Endothelial cell of umbilical vein (primary cell): ENCODE measurements around the gene UTS2R. TPM values are rescaled to one million over a fixed set of nuclear protein-coding genes. Genes with fewer than 3 reads are reported as not detected.

ENCODE experiments used
- BruUV-seq: library from RNA; stranded (reverse); fragments of 400-500 nt; replicated peaks from 2 replicates; lab custom pipeline; 2021; lab: Mats Ljungman, UMichigan
- CTCF ChIA-PET: fragments of 300-600, 350-600 bp; sonication (Branson Sonifier 250); formaldehyde crosslinking; loops from one replicate; lab custom pipeline; 2021; ENCODE audit warnings: antibody characterized with exemption, inconsistent platforms; lab: Charles Lee
- POLR2A ChIA-PET: fragments of 300-600, 350-600 bp; sonication (Branson Sonifier 250); formaldehyde crosslinking; loops from one replicate; lab custom pipeline; 2021; ENCODE audit warnings: antibody characterized with exemption, inconsistent platforms; lab: Charles Lee
- DNase-seq: peaks from one replicate; pipeline ENCODE4 v3.0.0-alpha.2; 2011; ENCODE audit warnings: low read depth, low spot score
- FAIRE-seq: peaks from 2 replicates; lab custom pipeline; 2011; peaks lifted over from hg19 to GRCh38; lab: Jason Lieb, UNC
- H2AFZ ChIP-seq: 2 replicates; pipeline ENCODE4 v1.6.0; 2012; ENCODE audit warnings: low read depth, low read length, control low read depth, inconsistent platforms
- H3K27ac ChIP-seq: 2 replicates; pipeline ENCODE4 v1.5.1; 2011; ENCODE audit warnings: low read depth, mild to moderate bottlenecking, control low read depth, low read length, moderate library complexity; ENCODE audit not compliant: insufficient read depth
- H3K27me3 ChIP-seq, 2 experiments: 2 replicates each; pipeline versions ENCODE4 v1.6.0 to v1.6.1; 2011; ENCODE audit warnings: low read length in 2 of 2, mixed read lengths in 1 of 2; ENCODE audit not compliant: control insufficient read depth in 2 of 2, insufficient read depth in 2 of 2
- H3K36me3 ChIP-seq, 2 experiments: 2 replicates in 1 of 2; 3 replicates in 1 of 2; pipeline ENCODE4 v1.5.1; 2011; ENCODE audit warnings: low read length in 2 of 2, mild to moderate bottlenecking in 1 of 2, moderate library complexity in 1 of 2; ENCODE audit not compliant: control insufficient read depth in 2 of 2, insufficient read depth in 2 of 2; ENCODE audit errors: extremely low read depth in 1 of 2
- H3K4me1 ChIP-seq: 3 replicates; pipeline ENCODE4 v1.5.1; 2011; ENCODE audit warnings: mild to moderate bottlenecking, low read length; ENCODE audit not compliant: control insufficient read depth, insufficient read depth; ENCODE audit errors: extremely low read depth
- H3K4me2 ChIP-seq: 2 replicates; pipeline ENCODE4 v1.6.1; 2011; ENCODE audit warnings: low read length, control low read depth, mixed read lengths; ENCODE audit not compliant: insufficient read depth
- H3K4me3 ChIP-seq, 3 experiments: fragments of 200-600 bp in 1 of 3; sonication (generic), shearing (Covaris generic) in 1 of 3; replicated peaks in 1 of 3; 2 replicates each; pipeline ENCODE4 v1.5.1; 2011 to 2016; ENCODE audit warnings: control low read depth in 3 of 3, low read length in 3 of 3, mild to moderate bottlenecking in 2 of 3, inconsistent platforms in 1 of 3, low read depth in 1 of 3, moderate library complexity in 1 of 3; ENCODE audit not compliant: insufficient read depth in 1 of 3
- H3K79me2 ChIP-seq: 2 replicates; pipeline ENCODE4 v1.6.0; 2012; ENCODE audit warnings: low read length, inconsistent platforms; ENCODE audit not compliant: control insufficient read depth, insufficient read depth
- H3K9ac ChIP-seq: replicated peaks from 2 replicates; pipeline ENCODE3; 2011; ENCODE audit warnings: low read length, control low read depth; ENCODE audit not compliant: insufficient read depth; ENCODE audit errors: extremely low read depth
- H3K9me1 ChIP-seq: replicated peaks from 3 replicates; pipeline ENCODE4 v1.6.0; 2011; ENCODE audit warnings: mild to moderate bottlenecking, low read length; ENCODE audit not compliant: control insufficient read depth, insufficient read depth; ENCODE audit errors: extremely low read depth
- H3K9me3 ChIP-seq: replicated peaks from 2 replicates; pipeline ENCODE4 v1.5.1; 2012; ENCODE audit warnings: low read length, inconsistent platforms; ENCODE audit not compliant: control insufficient read depth, insufficient read depth
- H4K20me1 ChIP-seq: replicated peaks from 2 replicates; pipeline ENCODE3; 2011; ENCODE audit warnings: mild to moderate bottlenecking, low read length; ENCODE audit not compliant: control insufficient read depth, insufficient read depth; ENCODE audit errors: extremely low read depth
- EZH2 ChIP-seq: IDR thresholded peaks from 2 replicates; pipeline ENCODE4 v1.6.1; 2012; ENCODE audit warnings: borderline replicate concordance, low read depth, mild to moderate bottlenecking, moderate library complexity, low read length, inconsistent platforms; ENCODE audit not compliant: severe bottlenecking
- FOS ChIP-seq: IDR thresholded peaks from 2 replicates; pipeline ENCODE4 v1.6.1; 2011; ENCODE audit warnings: mild to moderate bottlenecking, low read length, moderate library complexity, borderline replicate concordance; ENCODE audit not compliant: insufficient read depth
- GATA2 ChIP-seq: IDR thresholded peaks from 2 replicates; pipeline ENCODE4 v1.7.0; 2011; ENCODE audit warnings: low read depth, mild to moderate bottlenecking, moderate library complexity, mixed read lengths, low read length; ENCODE audit not compliant: insufficient read length, insufficient read depth
- JUN ChIP-seq: IDR thresholded peaks from 2 replicates; pipeline ENCODE4 v1.6.1; 2011; ENCODE audit warnings: borderline replicate concordance, low read depth; ENCODE audit not compliant: insufficient read length, insufficient read depth
- MYC ChIP-seq: IDR thresholded peaks from one replicate; pipeline ENCODE4 v1.6.1; 2011; ENCODE audit warnings: mild to moderate bottlenecking, low read depth, low read length
- POLR2A ChIP-seq: IDR thresholded peaks from 2 replicates; pipeline ENCODE4 v1.6.1; 2012; ENCODE audit warnings: low read depth, mild to moderate bottlenecking, control low read depth, low read length
- POLR2AphosphoS5 ChIP-seq: IDR thresholded peaks from 2 replicates; pipeline ENCODE4 v1.6.1; 2012; ENCODE audit warnings: low read depth, mild to moderate bottlenecking, control low read depth, low read length, moderate library complexity; ENCODE audit not compliant: insufficient read depth
- dilution Hi-C: fragments of 300-500 bp; cut with MboI; formaldehyde crosslinking; loops from one replicate; pipeline ENCODE4 v1.15.0; 2019; ENCODE audit warnings: low sequenced_read_pairs; ENCODE audit not compliant: extremely low pct_ligation_motif_present
- intact Hi-C: fragments of 100-400 bp; cut with micrococcal nuclease; formaldehyde crosslinking; loops from one replicate; pipeline ENCODE4 v1.10.0; 2022
- polyA plus RNA-seq, 4 experiments: library from polyadenylated mRNA; depleted of rRNA in 3 of 4; stranded (reverse) in 3 of 4; unstranded in 1 of 4; fragments of >200 nt; gene quantifications; 2 replicates each; pipeline versions ENCODE4 v1.2.1 to v1.2.3, GENCODE V29; 2011 to 2012; ENCODE audit warnings: missing spikeins in 1 of 4
- total RNA-seq: library from RNA; stranded (reverse); gene quantifications from 2 replicates; pipeline ENCODE4 v1.2.3, GENCODE V29; 2021
- TF ChIP-seq, protein P1 (sequence below), 2 donors: IDR thresholded peaks; 1 replicate in 1 of 2; 2 replicates in 1 of 2; pipeline ENCODE4 v1.5.1; 2011; ENCODE audit warnings: low read length in 2 of 2, mild to moderate bottlenecking in 2 of 2, moderate library complexity in 2 of 2, control low read depth in 1 of 2, inconsistent platforms in 1 of 2, low read depth in 1 of 2; ENCODE audit not compliant: insufficient read depth in 1 of 2; ENCODE audit errors: extremely low read depth in 1 of 2
- TF ChIP-seq, protein P2 (sequence below): IDR thresholded peaks from 2 replicates; pipeline ENCODE4 v1.6.1; 2011; ENCODE audit not compliant: insufficient read depth, insufficient read length

Gene UTS2R
- total and polyA plus RNA-seq, 2 donors (not counting 3 experiments of a cell fraction or from before 2014, with no cell fraction given): not detected

- Histone ChIP-seq H3K9me3 (no peaks in the 10 kb centered on the region), H3K4me3 (no peak overlapping the region), H4K20me1 (no peaks in the 10 kb centered on the region), H3K9ac (no peak overlapping the region), H3K79me2 (no peaks in the 10 kb centered on the region), H3K4me1 (peaks cover 12% of the 10 kb centered on the region), H3K4me2 (peak overlapping the region; percentile 27), H3K27ac (no peak overlapping the region), H3K9me1 (no peaks in the 10 kb centered on the region), H3K27me3 (no peaks in the 10 kb centered on the region), H2AFZ (no peak overlapping the region), H3K36me3 (no peaks in the 10 kb centered on the region)
- no peak for TF ChIP-seq GATA2
- TF ChIP-seq EZH2: no peak
- no peak for TF ChIP-seq JUN
- TF ChIP-seq FOS: no peak
- no peak for TF ChIP-seq MYC
- peak; percentile 15 for TF ChIP-seq POLR2AphosphoS5
- TF ChIP-seq POLR2A: no peak
- TF ChIP-seq, protein P1, sequence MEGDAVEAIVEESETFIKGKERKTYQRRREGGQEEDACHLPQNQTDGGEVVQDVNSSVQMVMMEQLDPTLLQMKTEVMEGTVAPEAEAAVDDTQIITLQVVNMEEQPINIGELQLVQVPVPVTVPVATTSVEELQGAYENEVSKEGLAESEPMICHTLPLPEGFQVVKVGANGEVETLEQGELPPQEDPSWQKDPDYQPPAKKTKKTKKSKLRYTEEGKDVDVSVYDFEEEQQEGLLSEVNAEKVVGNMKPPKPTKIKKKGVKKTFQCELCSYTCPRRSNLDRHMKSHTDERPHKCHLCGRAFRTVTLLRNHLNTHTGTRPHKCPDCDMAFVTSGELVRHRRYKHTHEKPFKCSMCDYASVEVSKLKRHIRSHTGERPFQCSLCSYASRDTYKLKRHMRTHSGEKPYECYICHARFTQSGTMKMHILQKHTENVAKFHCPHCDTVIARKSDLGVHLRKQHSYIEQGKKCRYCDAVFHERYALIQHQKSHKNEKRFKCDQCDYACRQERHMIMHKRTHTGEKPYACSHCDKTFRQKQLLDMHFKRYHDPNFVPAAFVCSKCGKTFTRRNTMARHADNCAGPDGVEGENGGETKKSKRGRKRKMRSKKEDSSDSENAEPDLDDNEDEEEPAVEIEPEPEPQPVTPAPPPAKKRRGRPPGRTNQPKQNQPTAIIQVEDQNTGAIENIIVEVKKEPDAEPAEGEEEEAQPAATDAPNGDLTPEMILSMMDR (IDR thresholded peaks at IDR 0.05; ENCODE audit: extremely low read depth in 1 of 2, insufficient read depth in 1 of 2, low read depth in 1 of 2, low read length in 2 of 2): peak; percentile 45 to 67
- TF ChIP-seq, protein P2, sequence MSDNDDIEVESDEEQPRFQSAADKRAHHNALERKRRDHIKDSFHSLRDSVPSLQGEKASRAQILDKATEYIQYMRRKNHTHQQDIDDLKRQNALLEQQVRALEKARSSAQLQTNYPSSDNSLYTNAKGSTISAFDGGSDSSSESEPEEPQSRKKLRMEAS: no peak
- FAIRE-seq (peak; percentile 86), DNase-seq (peak; percentile 62)
- no TSS peak for BruUV-seq
- dilution Hi-C loops: no loop called here
- POLR2A ChIA-PET: no interaction called here
- intact Hi-C loops: loop anchor here (1.0 to 10.0 kb wide), 4 partner anchors 62 to 380 kb away; partner anchors contain the start of genes DCXR and RAC3
- CTCF ChIA-PET: interaction anchor here (0.6 to 0.8 kb wide), 3 partner anchors 64 to 266 kb away, joined by 3 to 4 read pairs (median 3); no protein-coding TSS in a partner anchor
Measured at GRCh38 chr17:82414548-82415281, 43.1 kb downstream of the UTS2R start.
